BJ (cell line): ENCODE results near the gene OR10H3. TPM values are rescaled to one million over a fixed set of nuclear protein-coding genes. Genes with fewer than 3 reads are reported as not detected.
"Not testable (repeated sequence)": the region's sequence is repeated elsewhere in the genome, so short reads cannot be mapped to it uniquely, and the experiment has no call there.

Experiments used
- CTCF ChIA-PET: fragments of 350-600 bp; formaldehyde crosslinking; extraction: SDS; loops from one replicate; lab custom pipeline; 2021; ENCODE audit warnings: antibody characterized with exemption, inconsistent platforms; lab: Yijun Ruan, JAX
- POLR2A ChIA-PET: fragments of 300-600 bp; sonication (Branson Sonifier 250); formaldehyde crosslinking; extraction: SDS; loops from one replicate; lab custom pipeline; 2021; ENCODE audit warnings: antibody characterized with exemption; lab: Charles Lee
- DNase-seq: peaks from one replicate; pipeline ENCODE4 v3.0.0-alpha.2; 2011; ENCODE audit warnings: low read depth
- H3K27me3 ChIP-seq: 2 replicates; pipeline ENCODE4 v1.6.0; 2011; ENCODE audit warnings: low read length; ENCODE audit not compliant: control insufficient read depth, insufficient read depth
- H3K36me3 ChIP-seq: 2 replicates; pipeline ENCODE4 v1.5.1; 2011; ENCODE audit warnings: low read length; ENCODE audit not compliant: control insufficient read depth, insufficient read depth
- H3K4me3 ChIP-seq: 2 replicates; pipeline ENCODE4 v1.5.1; 2011; ENCODE audit warnings: low read depth, mild to moderate bottlenecking, control low read depth, low read length
- CTCF ChIP-seq: IDR thresholded peaks from 2 replicates; pipeline ENCODE4 v1.5.1; 2011; ENCODE audit warnings: low read depth, mild to moderate bottlenecking, control low read depth, inconsistent platforms, low read length, moderate library complexity; ENCODE audit not compliant: insufficient read depth
- polyA plus RNA-seq: library from polyadenylated mRNA; depleted of rRNA; stranded (reverse); fragments of >200 nt; gene quantifications from 2 replicates; pipeline ENCODE4 v1.2.3, GENCODE V29; 2011

The OR10H3 gene
- polyA plus RNA-seq, 1 experiment: not detected

GRCh38 chr19:15758379-15758778 is 20.6 kb downstream of the OR10H3 start:
- POLR2A ChIA-PET: no interaction called here
- no peak for TF ChIP-seq CTCF
- Histone ChIP-seq H3K4me3 (no peak overlapping the region), H3K27me3 (no peaks in the 10 kb centered on the region), H3K36me3 (no peaks in the 10 kb centered on the region)
- no peak for DNase-seq
- CTCF ChIA-PET: no interaction called here

GRCh38 chr19:15759962-15760565 is 22.3 kb downstream of the OR10H3 start:
- TF ChIP-seq CTCF: no peak
- Histone ChIP-seq H3K4me3 (no peak overlapping the region), H3K36me3 (no peaks in the 10 kb centered on the region), H3K27me3 (no peaks in the 10 kb centered on the region)
- DNase-seq: no peak
- POLR2A ChIA-PET: no interaction called here
- CTCF ChIA-PET: no interaction called here

GRCh38 chr19:15769586-15769985 is 31.8 kb downstream of the OR10H3 start:
- no peak for TF ChIP-seq CTCF
- DNase-seq: no peak
- Histone ChIP-seq H3K27me3 (no peaks in the 10 kb centered on the region), H3K4me3 (no peak overlapping the region), H3K36me3 (no peaks in the 10 kb centered on the region)
- ChIA-PET CTCF (no interaction called here), POLR2A (no interaction called here)

- CTCF ChIA-PET, POLR2A ChIA-PET: not testable (repeated sequence)
Observed at GRCh38 chr19:15774159-15774558, 36.4 kb downstream of the OR10H3 start.

GRCh38 chr19:15775249-15775648 is 37.5 kb downstream of the OR10H3 start:
- no peak for DNase-seq
- CTCF ChIA-PET: no interaction called here
- no peak overlapping the region for H3K4me3 ChIP-seq
- no peaks in the 10 kb centered on the region for H3K36me3 ChIP-seq
- TF ChIP-seq CTCF: no peak
- no peaks in the 10 kb centered on the region for H3K27me3 ChIP-seq
- POLR2A ChIA-PET: no interaction called here

More at GRCh38 chr19:15774159-15774558, 36.4 kb downstream of the OR10H3 start:
- H3K4me3 ChIP-seq, DNase-seq, H3K27me3 ChIP-seq, H3K36me3 ChIP-seq: not testable (repeated sequence)

GRCh38 chr19:15776264-15776663 is 38.5 kb downstream of the OR10H3 start:
- CTCF ChIA-PET: no interaction called here
- Histone ChIP-seq H3K36me3 (no peaks in the 10 kb centered on the region), H3K4me3 (no peak overlapping the region), H3K27me3 (no peaks in the 10 kb centered on the region)
- no peak for TF ChIP-seq CTCF
- POLR2A ChIA-PET: no interaction called here
- DNase-seq: no peak
